OCI-LY7 (cell line): ENCODE results near the gene TIMM13. TPM values are rescaled to one million over a fixed set of nuclear protein-coding genes. Genes with fewer than 3 reads are reported as not detected.
"Not testable (repeated sequence)": the region's sequence is repeated elsewhere in the genome, so short reads cannot be mapped to it uniquely, and the experiment has no call there.

Source experiments
- BruUV-seq: library from RNA; stranded (reverse); fragments of 400-500 nt; replicated peaks from 2 replicates; lab custom pipeline; 2021; lab: Mats Ljungman, UMichigan
- CTCF ChIA-PET: fragments of 300-600 bp; sonication (Branson Sonifier 250); formaldehyde crosslinking; loops from one replicate; lab custom pipeline; 2022; ENCODE audit warnings: antibody characterized with exemption; ENCODE audit not compliant: unreplicated experiment; lab: Charles Lee
- POLR2A ChIA-PET: fragments of 300-600 bp; sonication (Branson Sonifier 250); formaldehyde crosslinking; loops from one replicate; lab custom pipeline; 2022; ENCODE audit warnings: antibody characterized with exemption; lab: Charles Lee
- DNase-seq: peaks from one replicate; pipeline ENCODE4 v3.0.0-alpha.2; 2015; ENCODE audit warnings: low spot score
- H2AFZ ChIP-seq: fragments of 200-600 bp; sonication (generic), shearing (Covaris generic); 2 replicates; pipeline ENCODE4 v1.6.1; 2014; ENCODE audit warnings: mild to moderate bottlenecking, antibody characterized with exemption, low read length, moderate library complexity
- H3K27ac ChIP-seq: fragments of 200-600 bp; sonication (generic); 2 replicates; pipeline ENCODE4 v1.5.1; 2014; ENCODE audit warnings: mixed run types, low read depth, mild to moderate bottlenecking, moderate library complexity, low read length, inconsistent platforms; ENCODE audit not compliant: poor library complexity, severe bottlenecking
- H3K36me3 ChIP-seq: fragments of 200-600 bp; sonication (generic); 2 replicates; pipeline ENCODE4 v1.6.1; 2014; ENCODE audit warnings: mild to moderate bottlenecking, antibody characterized with exemption, low read length, moderate library complexity, mixed read lengths; ENCODE audit not compliant: insufficient read depth
- H3K4me1 ChIP-seq: fragments of 200-600 bp; sonication (generic); 2 replicates; pipeline ENCODE4 v1.5.1; 2014; ENCODE audit warnings: mild to moderate bottlenecking, low read length; ENCODE audit not compliant: insufficient read depth, poor library complexity, severe bottlenecking
- H3K4me2 ChIP-seq: fragments of 200-600 bp; sonication (generic); 2 replicates; pipeline ENCODE4 v1.6.1; 2014; ENCODE audit warnings: mild to moderate bottlenecking, low read length
- H3K4me3 ChIP-seq: fragments of 200-600 bp; sonication (generic); 2 replicates; pipeline ENCODE4 v1.5.1; 2014; ENCODE audit warnings: mild to moderate bottlenecking, low read depth, low read length; ENCODE audit not compliant: poor library complexity, severe bottlenecking
- H3K79me2 ChIP-seq: fragments of 200-600 bp; sonication (generic); 2 replicates; pipeline ENCODE4 v1.6.1; 2016; ENCODE audit warnings: low read depth, mild to moderate bottlenecking, low read length, moderate library complexity, mixed read lengths; ENCODE audit not compliant: insufficient read depth
- H3K9me2 ChIP-seq: fragments of 200-600 bp; sonication (generic); 2 replicates; pipeline ENCODE4 v1.6.1; 2016; ENCODE audit warnings: mild to moderate bottlenecking, low read length, mixed read lengths; ENCODE audit not compliant: insufficient read depth
- H3K9me3 ChIP-seq: fragments of 200-600 bp; sonication (generic); 2 replicates; pipeline ENCODE4 v1.6.1; 2014; ENCODE audit warnings: mild to moderate bottlenecking, mixed run types, low read length, mixed read lengths
- H4K20me1 ChIP-seq: fragments of 200-600 bp; sonication (generic); 2 replicates; pipeline ENCODE4 v1.6.1; 2014; ENCODE audit warnings: mild to moderate bottlenecking, antibody characterized with exemption, low read length, moderate library complexity, mixed read lengths; ENCODE audit not compliant: insufficient read depth
- CTCF ChIP-seq: fragments of 200-600 bp; sonication (generic); conservative IDR thresholded peaks from 2 replicates; pipeline ENCODE4 v1.5.1; 2014; ENCODE audit warnings: mild to moderate bottlenecking, antibody characterized with exemption, low read length, moderate library complexity, mixed read lengths
- EZH2phosphoT487 ChIP-seq: fragments of 200-600 bp; sonication (generic); IDR thresholded peaks from 2 replicates; pipeline ENCODE4 v1.6.1; 2018; ENCODE audit warnings: low read depth, borderline replicate concordance, mild to moderate bottlenecking, mixed run types, antibody characterized with exemption, low read length, moderate library complexity, mixed read lengths
- intact Hi-C: fragments of 100-400 bp; cut with micrococcal nuclease; formaldehyde crosslinking; loops from one replicate; pipeline ENCODE4 v1.10.0; 2022; ENCODE audit not compliant: unreplicated experiment
- total RNA-seq, 2 experiments: library from RNA; depleted of rRNA in 1 of 2; stranded (reverse); fragments of >200 nt in 1 of 2; shearing (Covaris generic) in 1 of 2; gene quantifications; 2 replicates each; pipeline ENCODE4 v1.2.3, GENCODE V29; 2014 to 2022

Gene TIMM13
- total RNA-seq, 2 experiments from 2014 or later, result 55.4 to 120 TPM

GRCh38 chr19:2460245-2460644 lies 32.9 kb upstream of the TIMM13 start:
- Histone ChIP-seq H3K9me2 (no peaks in the 10 kb centered on the region), H2AFZ (no peak overlapping the region), H4K20me1 (peaks cover 8% of the 10 kb centered on the region; the same call in 1 of the 2 replicates), H3K79me2 (peaks cover 14% of the 10 kb centered on the region), H3K4me2 (no peak overlapping the region), H3K4me1 (peaks cover 36% of the 10 kb centered on the region), H3K27ac (no peak overlapping the region), H3K4me3 (no peak overlapping the region), H3K9me3 (no peaks in the 10 kb centered on the region), H3K36me3 (peaks cover 6% of the 10 kb centered on the region; the same call in 1 of the 2 replicates)
- intact Hi-C loops, result no loop called here
- no peak for TF ChIP-seq EZH2phosphoT487
- TF ChIP-seq CTCF, result no peak
- CTCF ChIA-PET, result no interaction called here
- no peak for DNase-seq
- POLR2A ChIA-PET, result no interaction called here
- no TSS peak for BruUV-seq

GRCh38 chr19:2458776-2459175 lies 31.4 kb upstream of the TIMM13 start:
- not testable (repeated sequence) for BruUV-seq

DNA sequence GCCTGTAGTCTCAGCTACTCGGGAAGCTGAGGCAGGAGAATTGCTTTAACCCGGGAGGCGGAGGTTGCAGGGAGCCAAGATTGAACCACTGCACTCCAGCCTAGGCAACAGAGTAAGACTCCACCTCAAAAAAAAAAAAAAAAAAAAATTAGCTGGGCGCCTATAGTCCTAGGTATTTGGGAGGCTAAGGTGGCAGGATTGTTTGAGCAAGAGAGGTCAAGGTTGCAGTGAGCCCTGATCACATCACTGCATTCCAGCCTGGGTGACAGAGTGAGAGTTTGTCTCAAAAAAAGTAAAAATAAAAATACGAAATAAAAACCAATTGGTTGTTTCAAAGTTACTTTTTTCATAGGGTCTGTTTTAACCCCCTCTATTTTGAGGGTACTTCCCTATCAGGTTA lies 30.7 kb upstream of the TIMM13 start:
- Histone ChIP-seq H3K79me2 (peaks cover 36% of the 10 kb centered on the region), H3K4me1 (peaks cover 51% of the 10 kb centered on the region), H4K20me1 (peaks cover 17% of the 10 kb centered on the region), H3K4me2 (no peak overlapping the region), H3K9me3 (no peaks in the 10 kb centered on the region), H3K36me3 (peaks cover 21% of the 10 kb centered on the region; the same call in 1 of the 2 replicates), H3K9me2 (no peaks in the 10 kb centered on the region), H2AFZ (no peak overlapping the region), H3K27ac (no peak overlapping the region), H3K4me3 (no peak overlapping the region)
- ChIA-PET POLR2A (no interaction called here), CTCF (no interaction called here)
- intact Hi-C loops, result no loop called here
- BruUV-seq, result no TSS peak
- no peak for TF ChIP-seq EZH2phosphoT487
- DNase-seq, result no peak

More at GRCh38 chr19:2458776-2459175, 31.4 kb upstream of the TIMM13 start:
- intact Hi-C loops, H3K9me3 ChIP-seq, POLR2A ChIA-PET, H3K9me2 ChIP-seq, CTCF ChIA-PET, H3K4me3 ChIP-seq, H2AFZ ChIP-seq, H3K27ac ChIP-seq, DNase-seq, H3K4me2 ChIP-seq: not testable (repeated sequence)
- Histone ChIP-seq H4K20me1 (peaks cover 17% of the 10 kb centered on the region; the same call in 1 of the 2 replicates), H3K79me2 (peaks cover 29% of the 10 kb centered on the region), H3K36me3 (peaks cover 14% of the 10 kb centered on the region; the same call in 1 of the 2 replicates), H3K4me1 (peaks cover 49% of the 10 kb centered on the region)
